HG02973 (cell line): Measurements from ENCODE around the gene ANKFN1.

Experiments
- ATAC-seq: cut with Tn5 transposase; IDR thresholded peaks from one replicate; pipeline ENCODE4 v1.9.1; 2021; ENCODE audit warnings: moderate library complexity; ENCODE audit not compliant: unreplicated experiment

The ANKFN1 gene

DNA sequence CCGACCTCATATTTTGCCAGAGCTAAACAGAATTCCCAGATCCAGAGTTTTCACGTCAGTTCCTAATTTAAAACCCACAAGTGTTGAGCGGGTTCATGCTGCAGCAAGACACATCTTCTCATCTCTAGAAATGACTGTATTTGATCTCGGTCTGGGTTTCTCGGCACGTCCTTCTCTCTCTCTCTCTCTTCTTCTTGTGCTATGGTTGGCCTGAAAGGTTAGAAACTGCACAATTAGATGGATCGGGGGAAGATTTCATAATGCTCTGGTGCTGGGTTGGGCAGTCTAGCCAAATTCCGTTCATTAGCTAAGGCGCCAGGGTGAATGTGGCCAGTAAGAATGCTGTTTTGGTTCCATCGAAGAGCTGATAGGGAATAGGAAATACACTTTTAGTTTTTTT lies 281.3 kb downstream of the ANKFN1 start:
- ATAC-seq, result no peak

DNA sequence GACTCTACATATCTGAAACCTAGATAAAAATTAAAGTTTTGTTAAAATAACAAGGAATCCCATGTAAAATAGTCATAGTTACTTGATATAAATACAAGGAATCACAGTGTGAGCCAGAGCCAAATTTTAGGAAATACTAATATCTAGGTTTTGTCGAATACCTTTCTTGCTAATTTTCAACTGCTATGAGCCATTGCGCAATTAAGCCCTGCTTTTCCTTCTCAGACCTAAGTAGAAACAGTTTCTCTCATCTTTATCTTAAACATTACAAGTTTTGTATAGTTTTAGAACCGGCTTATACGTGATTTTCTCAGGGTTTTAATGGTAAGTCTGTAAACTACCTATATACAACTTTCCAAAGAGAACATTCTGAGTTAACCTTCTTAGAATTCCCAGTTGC lies 282.9 kb downstream of the ANKFN1 start:
- no peak for ATAC-seq

DNA sequence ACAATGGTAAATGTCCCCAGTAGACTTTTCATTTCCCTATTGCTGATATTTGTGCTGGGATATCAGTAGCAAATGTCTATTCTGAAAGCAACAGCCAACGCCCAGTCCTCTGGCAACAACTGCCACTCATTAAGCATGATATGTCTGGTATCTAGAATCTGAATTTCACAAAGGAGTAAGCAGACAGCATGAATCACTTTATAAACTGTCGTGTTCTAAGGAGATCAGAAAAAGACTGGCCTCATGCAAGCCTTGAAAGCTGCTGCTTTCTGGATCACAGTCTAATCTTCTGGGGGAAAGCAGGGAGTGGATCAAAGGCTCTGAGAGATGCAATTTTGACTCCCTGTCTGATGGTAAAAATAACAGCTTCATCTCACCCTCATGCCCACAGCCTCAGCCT lies 287.1 kb downstream of the ANKFN1 start:
- ATAC-seq, result no peak

GRCh38 chr17:56441308-56441707 lies 288.0 kb downstream of the ANKFN1 start:
- no peak for ATAC-seq

DNA sequence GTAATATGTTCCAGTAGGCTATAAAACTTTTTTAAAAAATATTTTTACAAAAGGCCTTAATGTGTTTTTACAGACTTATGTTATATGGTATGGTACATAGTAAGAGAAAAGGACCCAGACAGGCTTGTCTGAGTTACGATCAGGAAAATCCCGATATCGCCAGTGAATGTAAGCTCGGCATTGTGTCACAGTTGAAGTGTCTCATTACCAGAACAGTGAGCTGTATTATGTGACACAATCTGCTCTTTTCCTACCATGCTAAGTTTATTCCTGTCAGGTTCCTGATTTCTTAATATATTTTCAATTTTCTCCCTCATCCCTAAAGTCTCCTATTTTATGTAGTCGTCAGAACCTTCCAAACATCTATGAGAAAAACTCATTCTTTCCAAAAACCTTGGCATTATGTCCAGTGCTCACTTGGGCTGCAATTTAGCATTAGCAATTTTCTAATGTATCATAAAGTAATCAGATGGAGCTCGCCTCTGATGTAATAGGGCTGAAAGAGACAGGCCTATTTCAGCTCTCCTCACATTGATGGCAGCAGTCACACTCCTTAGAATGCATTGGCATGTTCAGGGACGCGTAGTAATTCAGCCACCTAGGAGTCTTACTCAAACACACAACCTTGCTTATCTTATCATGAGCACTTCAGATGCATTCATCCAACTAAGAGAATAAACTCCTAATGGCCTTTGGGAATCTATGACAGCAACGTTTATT lies 292.6 kb downstream of the ANKFN1 start:
- no peak for ATAC-seq

DNA sequence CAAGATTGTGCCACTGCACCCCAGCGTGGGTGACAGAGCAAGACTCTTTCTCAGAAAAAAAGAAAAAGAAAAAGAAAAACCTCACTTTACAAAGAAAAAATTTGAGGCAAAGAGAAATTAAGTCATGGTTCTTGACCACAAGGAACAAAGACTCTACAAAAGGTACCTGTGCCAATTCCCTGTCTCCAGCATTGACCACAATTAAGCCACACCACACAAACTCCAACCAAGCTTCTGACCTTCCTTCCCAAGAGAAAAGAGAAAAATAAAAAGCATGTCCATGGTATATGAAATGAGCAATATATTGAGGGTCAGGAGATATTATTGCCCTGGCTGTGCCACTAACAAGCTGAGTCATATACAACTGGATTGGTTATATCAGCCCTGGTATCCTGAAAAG lies 293.9 kb downstream of the ANKFN1 start:
- ATAC-seq, result no peak

- ATAC-seq, result no peak
Measured at GRCh38 chr17:56448371-56448770, 295.1 kb downstream of the ANKFN1 start.

DNA sequence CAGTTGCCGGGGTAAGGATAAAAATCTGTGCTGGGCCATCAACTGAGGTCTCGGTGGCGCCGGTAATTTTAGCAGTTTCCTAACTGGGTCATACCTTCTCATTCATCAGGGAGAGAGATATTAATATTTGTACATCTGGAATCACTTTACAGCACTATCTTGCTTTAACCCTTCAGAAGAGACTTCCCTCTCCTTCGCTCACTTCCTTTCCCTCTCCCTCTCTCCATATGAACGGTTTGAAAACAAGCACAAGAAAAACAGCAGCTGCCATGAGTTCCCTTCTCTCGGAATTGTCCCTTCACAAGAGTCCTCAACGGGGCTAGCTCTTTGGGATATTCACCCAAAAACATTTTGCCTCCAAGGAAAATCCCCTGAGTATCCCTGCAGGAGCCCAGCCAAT lies 295.9 kb downstream of the ANKFN1 start:
- no peak for ATAC-seq

DNA sequence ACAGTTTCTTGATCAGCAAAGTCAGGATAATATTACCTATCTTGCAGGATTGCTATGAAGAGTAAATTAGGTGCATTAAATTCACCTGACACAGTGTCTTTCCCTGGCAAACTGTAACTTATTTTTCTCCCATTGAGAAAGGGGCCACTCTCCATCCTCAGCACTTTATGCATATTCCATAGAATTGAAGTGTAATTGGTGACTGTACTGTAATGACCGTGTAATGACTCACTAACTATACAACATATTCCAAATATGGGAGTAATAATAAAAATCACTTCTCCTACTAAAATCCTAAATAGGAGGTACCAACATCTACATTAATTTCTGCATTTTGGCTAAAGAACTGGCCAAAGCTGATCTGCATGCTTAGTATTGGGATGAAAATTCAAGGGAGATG lies 298.4 kb downstream of the ANKFN1 start:
- ATAC-seq, result no peak

- ATAC-seq, result no peak
Measured at GRCh38 chr17:56452461-56452860, 299.2 kb downstream of the ANKFN1 start.

GRCh38 chr17:56457501-56457900 lies 304.2 kb downstream of the ANKFN1 start:
- no peak for ATAC-seq

DNA sequence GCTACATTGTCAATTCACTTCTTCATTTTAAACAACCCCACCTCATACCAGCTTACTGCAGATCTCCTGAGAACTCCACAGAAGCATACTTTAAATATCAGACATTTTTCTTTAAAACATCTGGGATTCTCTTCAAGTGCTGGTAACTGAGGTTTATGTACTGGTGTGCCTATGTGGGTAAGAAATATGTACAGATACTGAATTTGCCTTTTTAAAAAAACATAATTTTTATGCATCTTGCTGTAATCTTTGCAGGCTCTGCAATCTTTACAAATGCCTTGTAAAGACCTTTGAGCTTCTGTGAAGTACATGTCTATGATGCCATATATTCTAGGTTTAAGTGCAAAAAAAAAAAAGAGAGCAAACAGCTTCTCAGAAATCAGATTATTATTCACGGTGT lies 312.6 kb downstream of the ANKFN1 start:
- ATAC-seq, result no peak

DNA sequence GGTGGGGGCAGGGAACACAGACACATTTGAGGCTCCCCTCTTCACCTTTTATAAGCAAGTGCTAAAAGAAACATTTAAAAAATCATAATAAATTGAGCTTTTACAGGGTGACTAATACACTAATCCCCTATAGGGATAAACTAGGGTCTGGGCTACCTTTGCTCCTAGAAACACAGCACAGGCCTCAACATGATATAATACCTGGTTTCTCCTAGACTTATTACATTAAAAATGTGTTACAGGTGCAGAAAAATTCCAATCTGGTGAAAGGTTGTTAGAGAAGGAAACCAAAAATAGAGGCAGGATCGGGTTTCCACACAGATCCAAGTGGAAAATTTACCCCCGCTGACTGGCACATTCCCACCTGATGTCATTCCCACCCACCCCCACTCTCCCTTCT lies 315.6 kb downstream of the ANKFN1 start:
- ATAC-seq, result no peak

DNA sequence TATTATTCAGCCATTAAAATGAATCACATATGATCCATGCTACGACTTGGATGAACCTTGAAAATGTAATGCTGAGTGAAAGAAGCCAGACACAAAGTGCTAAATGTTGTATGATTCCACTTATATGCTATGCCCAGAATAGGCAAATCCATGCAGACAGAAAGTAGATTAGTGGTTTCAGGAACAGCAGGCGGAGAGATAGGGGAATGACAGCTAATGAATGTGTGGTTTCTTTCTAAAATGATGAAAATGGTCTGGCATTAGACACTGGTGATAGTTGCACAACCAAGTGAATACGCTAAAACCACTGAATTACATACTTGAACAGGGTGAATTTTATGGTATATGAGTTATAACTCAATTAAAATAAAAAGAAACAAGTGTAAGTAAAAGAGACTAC lies 318.4 kb downstream of the ANKFN1 start:
- ATAC-seq, result no peak

DNA sequence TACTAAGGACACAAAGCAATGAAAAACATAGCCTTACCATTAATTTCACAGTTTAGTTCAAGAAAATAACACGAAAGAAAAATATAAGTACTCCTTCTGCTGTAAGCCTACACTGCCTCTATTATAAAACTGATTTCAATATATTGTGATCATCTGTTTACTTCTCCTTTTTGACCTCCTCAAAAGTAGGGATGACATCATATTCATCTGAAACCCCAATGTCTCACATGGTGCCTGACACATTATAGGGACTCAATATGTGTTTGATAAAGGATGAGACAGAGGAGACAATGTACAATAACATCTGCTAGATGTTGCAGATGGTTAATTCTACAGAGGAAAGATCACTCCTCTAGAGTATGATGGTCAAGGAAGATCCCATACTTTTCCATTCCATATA lies 321.8 kb downstream of the ANKFN1 start:
- ATAC-seq, result no peak

DNA sequence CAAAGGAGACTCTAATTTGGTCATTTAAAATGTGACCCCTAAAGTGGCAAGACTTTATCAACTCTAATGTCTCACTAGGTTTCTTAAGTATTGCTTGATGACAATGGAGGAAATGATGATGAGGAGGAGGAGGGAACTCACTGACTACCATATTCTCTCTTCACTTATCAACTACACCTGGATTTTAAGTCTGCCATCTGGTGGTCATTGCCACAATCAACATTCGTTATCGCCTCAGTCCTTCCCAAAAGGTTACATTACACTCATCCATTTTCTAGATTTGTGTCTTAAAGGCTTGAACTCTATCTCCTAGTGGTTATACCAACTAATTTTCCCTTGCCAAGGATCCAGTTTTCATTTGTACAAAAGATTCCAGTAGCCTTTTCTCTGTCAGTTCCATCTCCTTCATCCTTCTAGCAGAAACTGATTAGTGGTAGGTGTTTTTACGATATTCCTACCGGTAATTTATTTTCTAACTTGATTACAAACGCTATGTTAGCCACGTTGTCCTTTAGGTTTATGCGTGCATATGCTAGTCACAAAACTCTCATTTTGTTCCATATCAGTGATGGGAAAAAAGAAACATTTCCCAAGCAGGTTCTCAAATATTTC lies 325.7 kb downstream of the ANKFN1 start:
- no peak for ATAC-seq

GRCh38 chr17:56480501-56480900 lies 327.2 kb downstream of the ANKFN1 start:
- ATAC-seq, result no peak

- no peak for ATAC-seq
Measured at GRCh38 chr17:56481659-56482058, 328.4 kb downstream of the ANKFN1 start.

DNA sequence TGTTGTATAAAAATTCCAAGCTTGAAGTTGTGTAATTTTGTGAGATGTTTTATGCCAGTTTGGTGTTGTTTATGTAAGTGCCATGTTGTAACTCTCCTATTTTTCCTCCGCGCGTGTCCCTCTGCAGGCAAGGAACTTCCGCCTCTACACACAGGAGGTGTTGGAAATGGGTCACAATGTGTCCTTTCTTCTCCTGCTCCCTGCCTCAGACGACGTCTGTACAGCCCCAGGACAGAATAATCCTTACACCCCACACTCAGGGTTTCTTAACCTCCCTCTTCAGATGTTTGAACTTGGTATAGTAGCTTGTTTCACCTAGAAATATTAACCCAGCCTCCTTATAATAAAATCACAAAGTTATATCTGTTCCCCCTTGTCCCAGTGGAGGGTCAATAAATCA lies 329.0 kb downstream of the ANKFN1 start:
- no peak for ATAC-seq

DNA sequence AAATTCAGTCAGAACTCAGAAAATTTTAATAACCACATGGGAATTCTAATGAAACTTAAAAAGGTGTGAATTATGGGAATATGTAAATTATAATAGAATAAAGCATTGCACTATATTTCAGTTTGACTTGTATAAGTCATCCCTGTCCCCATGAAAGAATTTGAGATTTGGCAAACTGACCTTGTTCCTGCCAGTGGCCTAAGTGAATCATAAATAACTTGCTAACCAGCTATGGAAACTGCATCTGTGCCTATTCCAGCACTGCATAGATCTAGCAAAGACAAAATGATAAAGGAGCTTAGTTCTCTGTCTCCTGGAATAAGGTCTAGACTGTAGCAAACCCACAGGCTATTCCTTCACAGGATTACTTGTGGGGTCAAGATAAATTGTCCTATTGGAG lies 333.5 kb downstream of the ANKFN1 start:
- ATAC-seq, result no peak

GRCh38 chr17:56488800-56489199 lies 335.5 kb downstream of the ANKFN1 start:
- no peak for ATAC-seq

DNA sequence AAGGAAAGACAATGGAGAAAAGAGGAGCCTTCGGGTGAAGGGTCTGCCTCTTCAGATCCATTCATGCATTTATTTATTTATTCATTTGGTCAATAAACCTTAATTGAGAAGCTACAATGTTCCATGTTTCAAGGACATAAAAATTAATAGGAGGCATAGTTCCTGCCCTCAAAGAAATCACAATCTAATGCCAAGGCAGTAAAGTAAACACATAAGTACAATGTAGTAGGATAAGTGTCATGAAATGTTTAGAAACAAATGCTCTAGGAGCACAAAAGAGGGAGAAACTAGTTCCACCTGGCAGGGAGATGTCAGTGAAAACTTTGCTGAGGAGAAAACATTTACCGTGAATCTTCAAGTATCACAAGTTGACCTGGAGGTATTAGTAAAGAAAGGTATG lies 336.7 kb downstream of the ANKFN1 start:
- ATAC-seq, result no peak

GRCh38 chr17:56495556-56495955 lies 342.3 kb downstream of the ANKFN1 start:
- ATAC-seq, result no peak
